GM12875 (cell line): ENCODE measurements around the gene OTOP2.

Experiments used
- H3K4me3 ChIP-seq: one replicate; pipeline ENCODE4 v1.5.1; 2011; ENCODE audit warnings: low read depth, low read length, control low read depth
- CTCF ChIP-seq: IDR thresholded peaks from 2 replicates; pipeline ENCODE4 v1.5.1; 2011; ENCODE audit warnings: low read depth, mild to moderate bottlenecking, control low read depth, inconsistent platforms, low read length, moderate library complexity, borderline replicate concordance; ENCODE audit not compliant: insufficient read depth

OTOP2 gene

DNA sequence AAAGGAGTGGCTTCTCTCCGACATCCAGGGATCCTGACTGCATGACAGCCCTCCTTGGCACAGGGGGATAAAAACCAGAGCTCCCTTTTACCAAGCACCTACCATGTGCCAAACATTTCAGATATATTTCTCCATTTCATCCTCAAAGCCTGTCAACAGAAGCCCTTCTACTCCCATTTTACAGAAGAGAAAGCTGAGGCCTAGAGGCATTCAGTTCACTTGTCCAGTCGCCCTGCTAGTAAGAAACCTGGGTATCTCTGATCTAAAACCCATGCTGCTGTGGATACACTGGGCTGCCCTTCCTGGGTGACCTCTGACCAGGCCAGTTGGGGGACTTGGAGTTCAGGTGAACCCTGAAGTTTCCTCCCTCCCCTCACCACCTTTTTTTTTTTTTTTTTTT lies 45.4 kb upstream of the OTOP2 start:
- no peak overlapping the region for H3K4me3 ChIP-seq
- no peak for TF ChIP-seq CTCF

GRCh38 chr17:74879308-74879707 lies 44.8 kb upstream of the OTOP2 start:
- H3K4me3 ChIP-seq, result no peak overlapping the region
- TF ChIP-seq CTCF, result no peak

DNA sequence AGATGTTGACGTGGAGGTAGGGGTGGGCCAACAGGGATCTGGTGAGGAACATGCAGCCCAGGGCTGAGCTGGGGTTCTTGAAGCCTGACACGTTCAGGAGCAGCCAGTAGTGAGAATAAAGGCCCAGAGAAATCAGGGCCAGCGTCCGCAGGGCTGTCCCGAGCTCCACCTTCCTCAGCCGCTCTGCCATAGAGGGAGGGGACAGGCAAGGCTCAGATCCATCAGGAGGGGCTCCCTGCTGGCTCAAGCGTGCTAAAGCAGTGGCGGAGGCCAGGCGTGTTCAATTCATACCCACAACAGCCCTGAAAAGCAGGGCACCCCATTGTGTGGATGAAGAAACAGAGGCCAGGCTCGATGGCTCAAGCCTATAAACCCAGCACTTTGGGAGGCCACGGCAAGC lies 43.0 kb upstream of the OTOP2 start:
- TF ChIP-seq CTCF, result no peak
- no peak overlapping the region for H3K4me3 ChIP-seq

- 0 out of 2 replicates have a peak, but pooled peaks have one; percentile 2 for TF ChIP-seq CTCF
- no peak overlapping the region for H3K4me3 ChIP-seq
These were observed 41.4 kb upstream of the OTOP2 start for GRCh38 chr17:74882517-74883240.

- no peak for TF ChIP-seq CTCF
These were observed 40.8 kb upstream of the OTOP2 start for GRCh38 chr17:74883241-74883745.

DNA sequence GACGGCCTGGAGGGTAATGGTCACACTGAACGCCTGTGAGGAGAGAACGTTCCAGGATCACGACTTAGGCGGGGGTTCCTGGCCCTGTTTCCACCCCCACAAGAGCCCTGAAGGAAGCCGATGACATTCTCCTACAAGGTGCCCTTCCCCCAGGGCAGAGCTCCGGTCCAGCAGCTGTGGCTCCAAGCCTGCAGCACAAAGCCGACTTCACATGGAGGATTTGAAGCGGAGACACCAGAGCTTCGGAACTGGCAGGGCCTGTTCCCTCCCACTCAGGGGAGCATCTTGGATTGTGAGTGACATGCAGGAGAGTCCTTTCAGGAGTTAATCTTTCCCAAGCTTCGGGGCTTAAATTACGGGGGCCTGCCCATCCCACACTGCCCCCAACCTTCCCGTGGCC lies 35.6 kb upstream of the OTOP2 start:
- no peak for TF ChIP-seq CTCF
- no peak overlapping the region for H3K4me3 ChIP-seq

More at GRCh38 chr17:74883241-74883745, 40.8 kb upstream of the OTOP2 start:
- H3K4me3 ChIP-seq, result no peak overlapping the region

- no peak for TF ChIP-seq CTCF
- H3K4me3 ChIP-seq, result no peak overlapping the region
These were observed 33.5 kb upstream of the OTOP2 start for GRCh38 chr17:74890554-74890953.
